Measurements from ENCODE around the gene ZNF423. TPM values are rescaled to one million over a fixed set of nuclear protein-coding genes. Genes with fewer than 3 reads are reported as not detected.

ZNF423 gene
- total RNA-seq, 4 donors from 2014 or later: 1.4 to 20.6 (median 4.7) TPM

GRCh38 chr16:49560004-49560830 lies 295.7 kb downstream of the ZNF423 start:
- Histone ChIP-seq H3K9me3 (no peaks in the 10 kb centered on the region), H3K36me3 (no peaks in the 10 kb centered on the region), H3K4me3 (no peak overlapping the region), H3K27ac (peak overlapping the region in 2 of 4 donors; percentile 39 to 55), H3K27me3 (no peaks in the 10 kb centered on the region), H3K4me1 (no peaks in the 10 kb centered on the region)
- TF ChIP-seq POLR2A (IDR thresholded peaks at IDR 0.05) (no peak), CTCF (IDR thresholded peaks at IDR 0.05) (no peak)
- DNase-seq: no peak

DNA sequence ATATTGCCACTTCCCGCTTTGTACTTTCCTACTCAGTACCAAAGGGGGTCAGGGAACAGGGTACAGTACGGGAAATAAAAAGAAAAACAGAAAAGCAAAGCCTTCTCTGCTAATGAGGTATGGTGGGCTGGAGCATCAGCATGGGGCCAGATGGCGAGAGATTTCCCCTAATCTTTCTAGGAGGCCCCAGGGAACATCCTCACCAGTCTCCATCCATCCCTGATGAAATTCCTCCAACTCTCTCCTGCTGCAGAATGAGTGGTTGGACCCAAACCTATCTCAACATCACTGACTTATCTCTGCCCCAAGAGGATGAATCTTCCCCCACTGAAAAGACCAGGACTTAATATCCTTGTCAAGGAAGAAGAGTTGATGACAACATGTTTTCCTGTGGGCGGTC lies 296.7 kb downstream of the ZNF423 start:
- DNase-seq: no peak
- Histone ChIP-seq H3K27me3 (no peaks in the 10 kb centered on the region), H3K9me3 (no peaks in the 10 kb centered on the region), H3K36me3 (no peaks in the 10 kb centered on the region), H3K27ac (no peak overlapping the region), H3K4me1 (no peaks in the 10 kb centered on the region), H3K4me3 (no peak overlapping the region)
- TF ChIP-seq CTCF (IDR thresholded peaks at IDR 0.05) (no peak), POLR2A (IDR thresholded peaks at IDR 0.05) (no peak)

DNA sequence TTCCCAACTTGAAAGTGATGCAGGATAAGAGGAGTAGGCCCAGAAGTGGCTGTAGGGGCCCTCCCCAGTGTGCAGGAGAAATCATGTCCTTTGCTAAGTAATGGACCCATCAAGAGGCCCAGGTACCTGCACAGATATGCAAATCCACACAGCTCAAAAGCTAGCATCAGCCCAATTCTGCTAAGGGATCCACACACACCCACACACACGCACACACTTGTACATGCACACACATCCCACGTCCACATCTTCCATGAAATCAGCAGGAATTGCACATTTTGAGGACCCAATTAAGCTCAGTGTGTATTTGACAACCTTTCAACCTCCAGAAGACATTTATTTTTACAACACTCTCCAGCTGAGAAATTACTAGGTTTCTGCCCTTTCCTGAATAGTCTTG lies 297.5 kb downstream of the ZNF423 start:
- H3K36me3 ChIP-seq: no peaks in the 10 kb centered on the region
- no peaks in the 10 kb centered on the region for H3K27me3 ChIP-seq
- no peak overlapping the region for H3K4me3 ChIP-seq
- no peak overlapping the region for H3K27ac ChIP-seq
- DNase-seq: no peak
- no peaks in the 10 kb centered on the region for H3K9me3 ChIP-seq
- TF ChIP-seq CTCF (IDR thresholded peaks at IDR 0.05) (no peak), POLR2A (IDR thresholded peaks at IDR 0.05) (no peak)
- H3K4me1 ChIP-seq: no peaks in the 10 kb centered on the region

DNA sequence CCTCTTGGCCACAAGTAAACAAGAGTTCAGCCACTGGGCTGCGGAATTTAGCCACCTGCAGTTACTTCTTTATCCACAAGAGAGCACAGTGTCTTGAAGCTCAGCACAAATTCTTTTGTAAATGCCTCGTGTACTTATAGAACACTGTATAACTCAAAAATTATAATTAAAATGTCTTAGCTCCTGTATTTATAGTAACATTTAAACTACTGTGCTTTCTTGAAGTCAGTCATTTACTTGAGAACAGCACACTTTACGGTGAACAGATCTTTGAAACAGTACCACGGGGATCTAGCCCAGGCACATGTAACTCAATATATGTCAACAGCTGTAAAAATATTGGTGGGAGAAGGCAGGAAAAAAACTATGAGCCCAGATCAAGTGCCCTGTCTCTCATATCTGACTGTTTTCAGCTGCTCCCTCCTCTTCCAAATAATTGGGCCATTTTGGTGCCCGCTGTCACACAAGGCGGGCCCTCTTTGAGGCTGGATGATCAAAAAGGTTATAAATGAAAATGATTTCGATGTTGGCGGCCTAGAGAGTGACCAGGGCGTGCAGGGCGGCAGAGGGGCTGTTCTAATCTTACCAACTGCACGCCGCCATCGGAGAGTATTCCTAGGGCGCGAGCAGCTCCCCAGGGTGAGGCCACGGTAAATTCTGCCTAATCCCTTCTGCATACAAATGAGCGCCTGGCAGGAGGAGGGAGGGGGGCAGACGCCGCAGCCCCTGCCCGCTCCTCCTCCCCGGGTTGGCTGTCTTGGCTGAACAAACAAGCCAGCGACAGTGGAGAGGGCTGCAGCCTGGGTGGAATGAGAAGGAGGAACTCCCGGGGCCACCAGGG lies 299.1 kb downstream of the ZNF423 start:
- Histone ChIP-seq H3K4me3 (no peak overlapping the region), H3K4me1 (no peaks in the 10 kb centered on the region), H3K27me3 (no peaks in the 10 kb centered on the region), H3K27ac (no peak overlapping the region), H3K9me3 (no peaks in the 10 kb centered on the region), H3K36me3 (no peaks in the 10 kb centered on the region)
- TF ChIP-seq POLR2A (IDR thresholded peaks at IDR 0.05) (no peak), CTCF (IDR thresholded peaks at IDR 0.05) (peak in 5 of 6 experiments; percentile 15 to 30 (median 23))
- DNase-seq: peak in 1 of 3 donors; percentile 34

DNA sequence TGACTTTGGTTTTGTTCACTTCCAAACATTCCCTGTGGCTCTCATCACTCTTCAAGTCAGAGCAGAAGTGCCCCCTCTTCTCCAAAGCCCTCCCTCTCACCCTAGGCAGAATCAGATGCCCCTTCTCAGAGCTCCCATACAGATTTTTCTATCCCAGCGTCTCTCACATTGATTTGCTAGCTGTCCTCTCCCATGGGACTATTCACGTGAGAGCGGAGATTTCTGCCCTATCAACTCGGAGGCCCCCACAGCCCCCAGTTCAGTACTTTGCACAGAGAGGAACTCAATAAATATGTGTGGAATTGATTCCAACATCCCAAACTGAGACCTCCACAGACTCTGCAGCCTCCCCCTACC lies 299.7 kb downstream of the ZNF423 start:
- H3K27me3 ChIP-seq: no peaks in the 10 kb centered on the region
- no peak for TF ChIP-seq CTCF (IDR thresholded peaks at IDR 0.05)
- no peak for TF ChIP-seq POLR2A (IDR thresholded peaks at IDR 0.05)
- peak in 1 of 3 donors; percentile 20 for DNase-seq

More for the DNA sequence above, 299.7 kb downstream of the ZNF423 start:
- Histone ChIP-seq H3K4me1 (no peaks in the 10 kb centered on the region), H3K9me3 (no peaks in the 10 kb centered on the region), H3K27ac (no peak overlapping the region), H3K4me3 (no peak overlapping the region), H3K36me3 (no peaks in the 10 kb centered on the region)

All from Peyer's patch (tissue), 4 donors.